Measurements from ENCODE around the gene CTBP1.

CTBP1 gene

GRCh38 chr4:1236103-1236641 lies 12.8 kb downstream of the CTBP1 start:
- DNase-seq: no peak

- DNase-seq: no peak
Measured at GRCh38 chr4:1235381-1236102, 13.4 kb downstream of the CTBP1 start.

- no peak for DNase-seq
Measured at GRCh38 chr4:1234811-1235292, 14.1 kb downstream of the CTBP1 start.

GRCh38 chr4:1234309-1234695 lies 14.6 kb downstream of the CTBP1 start:
- DNase-seq: no peak

GRCh38 chr4:1233641-1234308 lies 15.2 kb downstream of the CTBP1 start:
- DNase-seq: no peak

GRCh38 chr4:1232661-1233621 lies 16.0 kb downstream of the CTBP1 start:
- no peak for DNase-seq

GRCh38 chr4:1231637-1232360 lies 17.1 kb downstream of the CTBP1 start:
- no peak for DNase-seq

GRCh38 chr4:1230971-1231636 lies 17.8 kb downstream of the CTBP1 start:
- no peak for DNase-seq

- no peak for DNase-seq
Measured at GRCh38 chr4:1230316-1230715, 18.6 kb downstream of the CTBP1 start.

GRCh38 chr4:1229117-1229849 lies 19.6 kb downstream of the CTBP1 start:
- no peak for DNase-seq

- DNase-seq: no peak
Measured at GRCh38 chr4:1227816-1228215, 21.1 kb downstream of the CTBP1 start.

- no peak for DNase-seq
Measured at GRCh38 chr4:1226598-1226997, 22.3 kb downstream of the CTBP1 start.

GRCh38 chr4:1226144-1226481 lies 22.8 kb downstream of the CTBP1 start:
- no peak for DNase-seq

GRCh38 chr4:1225272-1226143 lies 23.4 kb downstream of the CTBP1 start:
- no peak for DNase-seq

GRCh38 chr4:1223841-1224809 lies 24.8 kb downstream of the CTBP1 start:
- DNase-seq: no peak

GRCh38 chr4:1222938-1223690 lies 25.8 kb downstream of the CTBP1 start:
- no peak for DNase-seq

GRCh38 chr4:1222036-1222789 lies 26.7 kb downstream of the CTBP1 start:
- no peak for DNase-seq
